GM11168 (cell line): Measurements from ENCODE around the gene CACNA1H.

Experiments
- in situ Hi-C: fragments of 300-500 bp; cut with MboI; formaldehyde crosslinking; loops from one replicate; pipeline ENCODE4 v1.12.0; 2022; ENCODE audit warnings: low sequenced_read_pairs; ENCODE audit not compliant: unreplicated experiment

The CACNA1H gene

GRCh38 chr16:1140582-1141162 is 12.2 kb upstream of the CACNA1H start:
- in situ Hi-C loops: no loop called here

- in situ Hi-C loops: no loop called here
These were observed 11.7 kb upstream of the CACNA1H start for GRCh38 chr16:1141191-1141590.

GRCh38 chr16:1141716-1142115 is 11.2 kb upstream of the CACNA1H start:
- in situ Hi-C loops: no loop called here

- in situ Hi-C loops: no loop called here
These were observed 10.0 kb upstream of the CACNA1H start for GRCh38 chr16:1142911-1143310.

- in situ Hi-C loops: no loop called here
These were observed 9.0 kb upstream of the CACNA1H start for GRCh38 chr16:1143761-1144450.

- in situ Hi-C loops: no loop called here
These were observed 8.2 kb upstream of the CACNA1H start for GRCh38 chr16:1144476-1145382.

- in situ Hi-C loops: no loop called here
These were observed 7.4 kb upstream of the CACNA1H start for GRCh38 chr16:1145383-1146100.

- in situ Hi-C loops: no loop called here
These were observed 6.5 kb upstream of the CACNA1H start for GRCh38 chr16:1146409-1146808.

GRCh38 chr16:1147027-1147426 is 5.9 kb upstream of the CACNA1H start:
- in situ Hi-C loops: no loop called here

GRCh38 chr16:1149101-1149636 is 3.7 kb upstream of the CACNA1H start:
- in situ Hi-C loops: no loop called here

- in situ Hi-C loops: no loop called here
These were observed 2.4 kb upstream of the CACNA1H start for GRCh38 chr16:1150511-1150982.

GRCh38 chr16:1151424-1152122 is 1.3 kb upstream of the CACNA1H start:
- in situ Hi-C loops: no loop called here

- in situ Hi-C loops: no loop called here
These were observed 725 bp upstream of the CACNA1H start for GRCh38 chr16:1152123-1152638.

- in situ Hi-C loops: no loop called here
These were observed 714 bp downstream of the CACNA1H start for GRCh38 chr16:1153480-1154160.

- in situ Hi-C loops: no loop called here
These were observed 1.5 kb downstream of the CACNA1H start for GRCh38 chr16:1154291-1154886.

GRCh38 chr16:1154887-1155331 is 2.0 kb downstream of the CACNA1H start:
- in situ Hi-C loops: no loop called here

- in situ Hi-C loops: no loop called here
These were observed 2.6 kb downstream of the CACNA1H start for GRCh38 chr16:1155353-1156054.
